Measurements from ENCODE around the gene PDK3.

DNA sequence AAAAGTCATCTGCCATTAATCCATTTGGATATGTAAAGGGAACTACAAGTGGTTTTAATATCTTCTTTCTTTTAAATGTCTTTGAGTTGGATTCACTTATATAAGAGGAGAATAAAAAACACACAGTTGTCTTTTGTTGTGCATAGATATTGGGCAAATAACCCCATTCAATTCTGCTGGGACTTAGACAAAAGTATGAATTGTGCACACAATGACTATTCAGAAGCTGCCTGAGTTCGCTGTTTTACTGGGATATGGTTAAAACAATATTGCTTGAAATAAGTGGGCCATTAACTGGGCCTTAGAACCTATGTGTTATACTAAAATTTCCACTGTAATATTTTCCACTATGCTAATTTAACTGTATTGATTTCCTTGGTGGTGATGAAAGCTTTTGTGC lies 110.4 kb downstream of the PDK3 start:
- TF ChIP-seq, protein P1, sequence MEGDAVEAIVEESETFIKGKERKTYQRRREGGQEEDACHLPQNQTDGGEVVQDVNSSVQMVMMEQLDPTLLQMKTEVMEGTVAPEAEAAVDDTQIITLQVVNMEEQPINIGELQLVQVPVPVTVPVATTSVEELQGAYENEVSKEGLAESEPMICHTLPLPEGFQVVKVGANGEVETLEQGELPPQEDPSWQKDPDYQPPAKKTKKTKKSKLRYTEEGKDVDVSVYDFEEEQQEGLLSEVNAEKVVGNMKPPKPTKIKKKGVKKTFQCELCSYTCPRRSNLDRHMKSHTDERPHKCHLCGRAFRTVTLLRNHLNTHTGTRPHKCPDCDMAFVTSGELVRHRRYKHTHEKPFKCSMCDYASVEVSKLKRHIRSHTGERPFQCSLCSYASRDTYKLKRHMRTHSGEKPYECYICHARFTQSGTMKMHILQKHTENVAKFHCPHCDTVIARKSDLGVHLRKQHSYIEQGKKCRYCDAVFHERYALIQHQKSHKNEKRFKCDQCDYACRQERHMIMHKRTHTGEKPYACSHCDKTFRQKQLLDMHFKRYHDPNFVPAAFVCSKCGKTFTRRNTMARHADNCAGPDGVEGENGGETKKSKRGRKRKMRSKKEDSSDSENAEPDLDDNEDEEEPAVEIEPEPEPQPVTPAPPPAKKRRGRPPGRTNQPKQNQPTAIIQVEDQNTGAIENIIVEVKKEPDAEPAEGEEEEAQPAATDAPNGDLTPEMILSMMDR (IDR thresholded peaks at IDR 0.05; ENCODE audit: low read depth, low read length), result no peak
- TF ChIP-seq, protein P2, sequence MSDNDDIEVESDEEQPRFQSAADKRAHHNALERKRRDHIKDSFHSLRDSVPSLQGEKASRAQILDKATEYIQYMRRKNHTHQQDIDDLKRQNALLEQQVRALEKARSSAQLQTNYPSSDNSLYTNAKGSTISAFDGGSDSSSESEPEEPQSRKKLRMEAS (IDR thresholded peaks at IDR 0.05; ENCODE audit: low read depth, low read length), result no peak
- TF ChIP-seq MYC (IDR thresholded peaks at IDR 0.05; ENCODE audit: low read depth, low read length), result no peak
- TF ChIP-seq POLR2A (IDR thresholded peaks at IDR 0.05; ENCODE audit: extremely low read depth, insufficient read length), result no peak
